Endothelial cell of hepatic sinusoid (primary cell): Measurements from ENCODE around the gene IL17REL.

Source experiments
- in situ Hi-C: cut with HindIII; loops from 2 replicates; pipeline ENCODE4 v1.10.0; 2017; ENCODE audit warnings: low sequenced_read_pairs

IL17REL gene

GRCh38 chr22:49970528-49971231 is 41.9 kb downstream of the IL17REL start:
- in situ Hi-C loops, result no loop called here

DNA sequence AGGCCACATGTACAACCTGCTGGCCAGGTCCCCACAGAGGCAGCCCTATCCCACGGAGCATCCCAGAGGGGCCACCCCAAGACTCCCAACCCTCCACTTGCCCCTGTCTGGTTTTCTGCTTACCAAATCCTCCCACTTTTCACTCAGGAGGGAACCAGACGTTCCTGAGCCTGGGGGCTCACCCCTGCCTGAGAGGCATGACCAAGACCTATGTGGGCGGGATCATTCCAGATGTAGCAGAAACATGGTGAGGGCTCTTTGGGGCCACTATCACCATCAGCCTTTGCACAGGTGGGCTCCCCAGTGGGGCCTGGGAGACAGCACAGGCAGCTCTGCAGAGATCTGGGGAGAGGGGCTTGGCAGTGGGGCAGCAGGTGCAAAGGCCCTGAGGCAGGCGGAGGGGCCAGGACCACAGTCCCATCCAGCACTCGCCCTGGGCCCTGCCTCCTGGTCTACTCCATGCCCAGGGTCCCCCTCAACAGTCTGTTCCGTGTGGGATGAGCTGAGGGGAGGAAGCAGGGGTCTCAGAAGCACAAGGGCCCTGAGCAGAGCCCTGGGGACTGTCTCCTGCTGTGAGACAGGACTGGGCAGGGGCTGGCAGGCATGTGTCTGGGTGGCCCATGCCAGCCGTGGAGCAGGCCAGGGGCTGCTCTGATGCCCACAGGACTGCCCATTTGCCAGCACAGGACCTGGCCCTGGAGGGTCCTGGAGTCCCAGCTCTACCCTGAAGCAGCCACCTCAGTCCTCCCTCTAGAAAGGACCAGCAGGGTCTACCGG is 42.6 kb downstream of the IL17REL start:
- in situ Hi-C loops, result no loop called here

GRCh38 chr22:49968831-49969661 is 43.5 kb downstream of the IL17REL start:
- in situ Hi-C loops, result no loop called here

GRCh38 chr22:49968313-49968830 is 44.2 kb downstream of the IL17REL start:
- in situ Hi-C loops, result no loop called here

GRCh38 chr22:49967706-49968208 is 44.8 kb downstream of the IL17REL start:
- in situ Hi-C loops, result no loop called here

DNA sequence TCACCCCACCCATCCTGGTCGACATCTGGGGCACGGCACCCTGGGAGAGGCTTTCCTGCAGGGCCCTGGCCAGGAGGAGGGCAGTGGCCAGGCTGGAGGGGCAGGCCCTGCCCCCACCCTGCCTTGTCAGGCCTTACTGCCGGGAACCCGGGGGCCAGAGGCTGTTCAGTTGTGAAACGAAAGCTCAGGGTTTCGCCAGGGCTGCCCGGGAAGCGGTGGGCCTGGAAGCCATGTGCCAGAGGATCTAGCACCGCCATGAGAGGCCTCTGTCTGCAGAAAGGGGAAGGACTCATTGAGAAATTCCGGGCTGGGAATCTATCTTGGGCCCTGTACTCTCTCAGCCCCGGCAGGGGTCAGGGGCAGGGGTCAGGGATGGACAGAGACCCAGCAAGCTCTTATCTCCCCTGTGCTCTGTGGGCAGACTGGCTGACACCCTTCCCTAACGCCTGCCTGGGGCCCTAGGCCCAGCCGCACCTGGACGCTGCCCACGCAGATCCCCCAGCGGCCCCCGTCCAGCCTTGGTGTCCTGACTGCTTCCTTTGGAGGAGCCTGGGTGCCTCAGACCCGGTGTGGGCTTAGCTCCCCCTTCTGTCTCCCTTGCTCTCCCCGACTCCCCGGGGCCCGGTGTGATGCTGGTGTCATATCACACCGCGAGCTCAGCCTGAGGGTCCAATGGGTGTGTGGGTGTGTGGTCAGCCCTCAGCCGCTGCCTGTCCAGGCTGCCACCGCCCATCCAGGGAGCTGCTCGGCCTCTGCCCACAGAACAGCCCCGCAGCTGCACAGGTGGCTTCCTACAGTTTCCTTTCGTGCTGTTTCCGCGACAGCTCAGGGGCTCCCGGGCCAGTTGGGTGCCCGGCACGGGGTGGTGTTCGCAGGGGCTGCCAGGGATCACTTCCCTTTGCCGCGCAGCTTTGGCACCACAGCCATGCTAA is 45.5 kb downstream of the IL17REL start:
- in situ Hi-C loops, result no loop called here

DNA sequence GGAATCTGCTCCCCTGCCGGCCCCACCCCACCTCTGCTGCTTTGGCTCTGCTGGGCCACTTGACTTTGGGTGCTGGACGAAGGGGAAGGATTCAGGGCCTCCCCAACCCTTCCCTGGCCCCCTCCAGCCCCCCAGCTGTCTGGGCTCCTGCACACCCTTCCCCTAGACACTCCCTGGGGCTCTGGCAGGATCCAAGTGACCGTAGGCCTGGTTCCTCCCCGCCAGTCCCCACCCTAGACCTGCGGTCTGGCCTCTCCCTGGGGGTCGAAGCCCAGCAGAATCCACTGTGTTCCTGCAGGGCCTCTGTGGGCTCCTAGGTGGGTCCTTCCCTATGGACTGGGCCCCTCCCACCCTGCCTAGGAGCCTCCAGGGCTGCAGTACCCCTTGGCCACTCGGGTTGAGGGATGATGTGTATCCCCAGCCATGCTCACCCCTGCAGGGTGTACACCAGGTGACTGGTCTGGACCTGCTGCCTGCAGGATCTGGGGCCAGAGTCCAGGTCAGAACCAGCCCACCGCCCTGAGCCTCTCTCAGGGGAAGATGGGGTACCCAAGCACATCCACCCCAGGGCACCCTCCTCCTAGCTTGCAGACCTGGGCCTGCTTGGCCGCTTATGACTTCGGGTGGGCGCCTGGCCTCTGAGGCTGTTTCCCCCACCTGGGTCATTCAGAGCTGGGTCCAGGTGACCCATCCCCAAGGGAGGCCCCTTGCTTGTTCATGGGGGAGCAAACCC is 46.4 kb downstream of the IL17REL start:
- in situ Hi-C loops, result no loop called here

DNA sequence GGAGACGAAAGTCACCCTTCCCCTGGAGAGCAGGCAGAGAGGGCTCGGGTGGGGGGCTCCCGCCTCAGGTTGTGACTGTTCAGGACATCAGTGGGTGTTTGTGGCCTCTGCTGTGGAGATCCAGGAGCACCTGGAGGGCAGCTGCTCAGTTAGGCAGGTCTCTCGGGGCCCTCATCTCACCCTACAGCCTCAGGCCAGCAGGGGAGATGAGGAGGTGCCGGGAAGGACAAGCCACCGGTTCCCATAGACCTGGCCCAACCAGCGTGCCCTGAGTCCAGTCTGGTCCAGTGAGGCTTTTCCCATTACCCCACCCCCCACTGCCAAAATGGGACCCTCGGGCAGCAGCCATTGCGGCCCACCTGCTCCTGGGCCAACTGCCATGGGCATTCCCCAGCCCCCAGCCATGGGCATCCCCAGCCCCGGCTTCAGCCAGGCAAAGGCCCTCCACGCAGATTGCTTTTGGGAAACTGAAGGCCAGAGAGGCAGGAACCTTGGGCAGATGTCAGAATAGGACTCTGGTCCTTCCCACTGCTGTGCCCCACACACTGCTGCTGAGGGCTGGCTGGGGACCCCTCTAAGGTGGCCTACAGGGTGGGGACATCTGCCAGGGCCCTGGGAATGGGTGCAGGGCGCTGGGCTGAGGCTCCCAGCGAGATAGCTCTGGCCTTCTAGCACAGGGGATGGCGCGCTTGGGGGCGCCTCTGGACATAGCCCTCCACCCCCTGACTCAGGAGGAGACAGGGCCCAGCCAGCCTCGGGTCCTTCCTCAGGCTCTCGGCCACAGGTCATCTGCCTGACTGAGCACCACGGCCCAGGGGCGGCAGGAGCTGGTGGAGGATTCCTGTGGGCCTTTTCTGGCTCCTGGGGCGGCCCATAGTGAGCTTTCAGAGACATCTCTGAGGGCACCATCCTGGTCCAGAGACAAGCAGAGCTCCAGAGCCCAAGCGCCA is 47.2 kb downstream of the IL17REL start:
- in situ Hi-C loops, result no loop called here

- in situ Hi-C loops, result no loop called here
Observed at GRCh38 chr22:49964136-49965090, 48.2 kb downstream of the IL17REL start.

GRCh38 chr22:49963647-49964026 is 48.9 kb downstream of the IL17REL start:
- in situ Hi-C loops, result no loop called here

GRCh38 chr22:49962751-49963646 is 49.6 kb downstream of the IL17REL start:
- in situ Hi-C loops, result no loop called here

GRCh38 chr22:49962012-49962750 is 50.4 kb downstream of the IL17REL start:
- in situ Hi-C loops, result no loop called here

GRCh38 chr22:49961601-49962011 is 51.0 kb downstream of the IL17REL start:
- in situ Hi-C loops, result no loop called here

GRCh38 chr22:49961005-49961600 is 51.5 kb downstream of the IL17REL start:
- in situ Hi-C loops, result no loop called here
